Loucy (cell line): ENCODE results near the gene C2orf92.
"Not testable (repeated sequence)": the region's sequence is repeated elsewhere in the genome, so short reads cannot be mapped to it uniquely, and the experiment has no call there.

Experiments used
- EZH2phosphoT487 ChIP-seq: fragments of 200-600 bp; IDR thresholded peaks from 2 replicates; pipeline ENCODE4 v1.6.1; 2018; ENCODE audit warnings: antibody characterized with exemption, mild to moderate bottlenecking, moderate library complexity, borderline replicate concordance
- TF ChIP-seq, protein P1 (sequence below): fragments of 200-600 bp; sonication (generic); conservative IDR thresholded peaks from 2 replicates; pipeline ENCODE4 v1.5.1; 2014; ENCODE audit warnings: mild to moderate bottlenecking, antibody characterized with exemption, low read length

DNA sequence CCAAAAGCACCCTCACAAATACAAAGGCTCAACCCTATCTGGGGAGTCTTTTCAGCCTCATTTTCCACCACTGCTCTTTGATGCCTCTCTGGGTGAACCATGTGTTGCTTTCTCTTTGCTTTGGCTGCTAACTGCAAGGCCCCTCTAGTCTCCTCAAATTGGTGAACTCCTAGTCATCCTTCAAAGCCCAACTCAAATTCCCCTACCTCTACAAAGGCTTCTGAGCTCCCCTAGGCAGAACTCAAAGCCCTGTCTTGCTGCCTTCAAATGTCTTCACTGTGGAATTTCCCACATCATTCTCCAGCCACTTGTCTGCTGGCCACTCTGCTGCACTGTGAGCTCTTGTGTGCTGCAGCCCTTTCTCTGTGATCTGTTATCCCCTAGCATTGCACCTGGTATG lies 46.5 kb upstream of the C2orf92 start:
- TF ChIP-seq, protein P1, sequence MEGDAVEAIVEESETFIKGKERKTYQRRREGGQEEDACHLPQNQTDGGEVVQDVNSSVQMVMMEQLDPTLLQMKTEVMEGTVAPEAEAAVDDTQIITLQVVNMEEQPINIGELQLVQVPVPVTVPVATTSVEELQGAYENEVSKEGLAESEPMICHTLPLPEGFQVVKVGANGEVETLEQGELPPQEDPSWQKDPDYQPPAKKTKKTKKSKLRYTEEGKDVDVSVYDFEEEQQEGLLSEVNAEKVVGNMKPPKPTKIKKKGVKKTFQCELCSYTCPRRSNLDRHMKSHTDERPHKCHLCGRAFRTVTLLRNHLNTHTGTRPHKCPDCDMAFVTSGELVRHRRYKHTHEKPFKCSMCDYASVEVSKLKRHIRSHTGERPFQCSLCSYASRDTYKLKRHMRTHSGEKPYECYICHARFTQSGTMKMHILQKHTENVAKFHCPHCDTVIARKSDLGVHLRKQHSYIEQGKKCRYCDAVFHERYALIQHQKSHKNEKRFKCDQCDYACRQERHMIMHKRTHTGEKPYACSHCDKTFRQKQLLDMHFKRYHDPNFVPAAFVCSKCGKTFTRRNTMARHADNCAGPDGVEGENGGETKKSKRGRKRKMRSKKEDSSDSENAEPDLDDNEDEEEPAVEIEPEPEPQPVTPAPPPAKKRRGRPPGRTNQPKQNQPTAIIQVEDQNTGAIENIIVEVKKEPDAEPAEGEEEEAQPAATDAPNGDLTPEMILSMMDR, result not testable (repeated sequence)
- TF ChIP-seq EZH2phosphoT487, result not testable (repeated sequence)
